HEK293 (cell line): ENCODE results near the gene BCL7A.
A peak's percentile ranks its signal among the peaks of the same experiment; 100 is the strongest.

ENCODE experiments used
- CTCF ChIA-PET: fragments of 350-600 bp; formaldehyde crosslinking; extraction: SDS; loops from one replicate; lab custom pipeline; 2021; ENCODE audit warnings: antibody characterized with exemption; lab: Yijun Ruan, JAX
- POLR2A ChIA-PET: fragments of 300-600 bp; formaldehyde crosslinking; extraction: SDS; loops from one replicate; lab custom pipeline; 2020; ENCODE audit warnings: antibody characterized with exemption, inconsistent platforms; lab: Yijun Ruan, JAX
- H3K27ac ChIP-seq: fragments of 200-500 bp; sonication (Bioruptor generic); 2 replicates; pipeline ENCODE4 v1.5.1; 2014; ENCODE audit warnings: low read depth, low read length, control low read depth, inconsistent platforms; ENCODE audit errors: extremely low read depth
- H3K36me3 ChIP-seq, 2 experiments: fragments of 200-500 bp in 1 of 2; sonication (Bioruptor generic) in 1 of 2; 1 replicate in 1 of 2; 2 replicates in 1 of 2; pipeline ENCODE4 v1.5.1; 2014 to 2017; ENCODE audit warnings: inconsistent platforms in 2 of 2, low read length in 2 of 2; ENCODE audit not compliant: control insufficient read depth in 2 of 2, insufficient read depth in 1 of 2
- H3K4me1 ChIP-seq: fragments of 200-500 bp; sonication (Bioruptor generic); 2 replicates; pipeline ENCODE4 v1.5.1; 2014; ENCODE audit warnings: mild to moderate bottlenecking, low read length, inconsistent platforms; ENCODE audit not compliant: control insufficient read depth, insufficient read depth
- H3K4me3 ChIP-seq: 2 replicates; pipeline ENCODE4 v1.5.1; 2011; ENCODE audit warnings: low read depth, mild to moderate bottlenecking, control low read depth, low read length, moderate library complexity
- H3K9me3 ChIP-seq: fragments of 200-500 bp; sonication (Bioruptor generic); 2 replicates; pipeline ENCODE4 v1.5.1; 2014; ENCODE audit warnings: low read depth, low read length, inconsistent platforms; ENCODE audit not compliant: control insufficient read depth, insufficient read depth
- FEZF1 ChIP-seq: fragments of 450-650 bp; formaldehyde crosslinking; IDR thresholded peaks from 2 replicates; pipeline ENCODE4 v1.5.1; 2016; ENCODE audit warnings: missing biosample characterization, missing genetic modification characterization
- GLI4 ChIP-seq: fragments of 450-650 bp; formaldehyde crosslinking; IDR thresholded peaks from 2 replicates; pipeline ENCODE4 v1.5.1; 2016; ENCODE audit warnings: missing biosample characterization, missing genetic modification characterization
- HIC1 ChIP-seq: fragments of 450-650 bp; formaldehyde crosslinking; IDR thresholded peaks from 2 replicates; pipeline ENCODE4 v1.5.1; 2016; ENCODE audit warnings: missing biosample characterization, missing genetic modification characterization
- KLF10 ChIP-seq: fragments of 450-650 bp; IDR thresholded peaks from 2 replicates; pipeline ENCODE4 v1.5.1; 2018; ENCODE audit warnings: missing biosample characterization, mild to moderate bottlenecking, missing genetic modification characterization
- MZF1 ChIP-seq: fragments of 450-650 bp; formaldehyde crosslinking; IDR thresholded peaks from 2 replicates; pipeline ENCODE4 v1.5.1; 2017; ENCODE audit warnings: missing biosample characterization, missing genetic modification characterization, borderline replicate concordance
- OSR2 ChIP-seq: fragments of 450-650 bp; formaldehyde crosslinking; IDR thresholded peaks from 2 replicates; pipeline ENCODE4 v1.5.1; 2016; ENCODE audit warnings: missing biosample characterization, missing genetic modification characterization
- PATZ1 ChIP-seq: fragments of 450-650 bp; formaldehyde crosslinking; IDR thresholded peaks from 2 replicates; pipeline ENCODE4 v1.5.1; 2016; ENCODE audit warnings: missing biosample characterization, missing genetic modification characterization
- YY2 ChIP-seq: fragments of 450-650 bp; formaldehyde crosslinking; IDR thresholded peaks from 2 replicates; pipeline ENCODE4 v1.5.1; 2016; ENCODE audit warnings: missing biosample characterization, missing genetic modification characterization
- ZBTB21 ChIP-seq: fragments of 450-650 bp; formaldehyde crosslinking; IDR thresholded peaks from 2 replicates; pipeline ENCODE4 v1.5.1; 2017; ENCODE audit warnings: missing biosample characterization, missing genetic modification characterization
- ZBTB44 ChIP-seq: fragments of 450-650 bp; IDR thresholded peaks from 2 replicates; pipeline ENCODE4 v1.5.1; 2018; ENCODE audit warnings: missing biosample characterization, mild to moderate bottlenecking, missing genetic modification characterization
- ZBTB49 ChIP-seq: fragments of 450-650 bp; formaldehyde crosslinking; IDR thresholded peaks from 2 replicates; pipeline ENCODE4 v1.5.1; 2016; ENCODE audit warnings: missing biosample characterization, missing genetic modification characterization, low read depth
- ZNF112 ChIP-seq: fragments of 450-650 bp; formaldehyde crosslinking; IDR thresholded peaks from 2 replicates; pipeline ENCODE4 v1.5.0; 2017; ENCODE audit warnings: missing biosample characterization, missing genetic modification characterization
- ZNF133 ChIP-seq: fragments of 450-650 bp; formaldehyde crosslinking; IDR thresholded peaks from 2 replicates; pipeline ENCODE4 v1.5.1; 2016; ENCODE audit warnings: missing biosample characterization, missing genetic modification characterization
- ZNF223 ChIP-seq: fragments of 450-650 bp; formaldehyde crosslinking; IDR thresholded peaks from 2 replicates; pipeline ENCODE4 v1.5.1; 2016; ENCODE audit warnings: missing biosample characterization, missing genetic modification characterization
- ZNF239 ChIP-seq: fragments of 450-650 bp; formaldehyde crosslinking; IDR thresholded peaks from 2 replicates; pipeline ENCODE4 v1.5.1; 2016; ENCODE audit warnings: missing biosample characterization, missing genetic modification characterization
- ZNF394 ChIP-seq: fragments of 450-650 bp; formaldehyde crosslinking; IDR thresholded peaks from 2 replicates; pipeline ENCODE4 v1.5.1; 2016; ENCODE audit warnings: missing biosample characterization, missing genetic modification characterization, mild to moderate bottlenecking, moderate library complexity, borderline replicate concordance
- ZNF416 ChIP-seq: fragments of 450-650 bp; formaldehyde crosslinking; IDR thresholded peaks from 2 replicates; pipeline ENCODE4 v1.5.1; 2016; ENCODE audit warnings: missing biosample characterization, missing genetic modification characterization
- ZNF423 ChIP-seq: fragments of 450-650 bp; formaldehyde crosslinking; IDR thresholded peaks from 2 replicates; pipeline ENCODE4 v1.5.1; 2016; ENCODE audit warnings: missing biosample characterization, missing genetic modification characterization
- ZNF449 ChIP-seq: fragments of 450-650 bp; formaldehyde crosslinking; IDR thresholded peaks from 2 replicates; pipeline ENCODE4 v1.5.1; 2017; ENCODE audit warnings: missing biosample characterization, mild to moderate bottlenecking, missing genetic modification characterization, moderate library complexity
- ZNF571 ChIP-seq: fragments of 450-650 bp; formaldehyde crosslinking; IDR thresholded peaks from 2 replicates; pipeline ENCODE4 v1.5.0; 2017; ENCODE audit warnings: missing biosample characterization, missing genetic modification characterization
- ZNF596 ChIP-seq: fragments of 450-650 bp; IDR thresholded peaks from 2 replicates; pipeline ENCODE4 v1.5.0; 2018; ENCODE audit warnings: missing biosample characterization, mild to moderate bottlenecking, missing genetic modification characterization, moderate library complexity
- ZNF645 ChIP-seq: fragments of 450-650 bp; formaldehyde crosslinking; IDR thresholded peaks from 2 replicates; pipeline ENCODE4; 2016; ENCODE audit warnings: missing biosample characterization, missing genetic modification characterization
- ZSCAN5A ChIP-seq: fragments of 450-650 bp; formaldehyde crosslinking; IDR thresholded peaks from 2 replicates; pipeline ENCODE4 v1.5.1; 2016; ENCODE audit warnings: missing biosample characterization, missing genetic modification characterization

BCL7A gene

GRCh38 chr12:122013791-122014590, 7.7 kb upstream of the BCL7A start:
- H3K36me3 ChIP-seq: no peaks in the 10 kb centered on the region
- H3K4me1 ChIP-seq: no peaks in the 10 kb centered on the region
- no peaks in the 10 kb centered on the region for H3K9me3 ChIP-seq
- CTCF ChIA-PET: no interaction called here
- 0 out of 2 replicates have a peak, but pooled peaks have one; percentile 35 for TF ChIP-seq ZNF596
- TF ChIP-seq PATZ1: no peak
- TF ChIP-seq ZNF449 (tag by site-specific recombination): no peak
- TF ChIP-seq ZNF423: no peak
- TF ChIP-seq HIC1 (tag by site-specific recombination): no peak
- no peak for TF ChIP-seq ZBTB21 (tag by site-specific recombination)
- TF ChIP-seq ZNF645 (tag by site-specific recombination): no peak
- no peak for TF ChIP-seq ZSCAN5A
- TF ChIP-seq FEZF1 (tag by site-specific recombination): no peak
- no peak for TF ChIP-seq ZNF239 (tag by site-specific recombination)
- TF ChIP-seq ZBTB49: no peak
- no peak for TF ChIP-seq ZNF394
- TF ChIP-seq ZNF416: no peak
- no peak for TF ChIP-seq MZF1
- peak; percentile 54; the same call in 1 of the 2 replicates for TF ChIP-seq ZBTB44 (tag by site-specific recombination)
- TF ChIP-seq ZNF133 (tag by site-specific recombination): no peak
- no peak for TF ChIP-seq OSR2 (tag by site-specific recombination)
- no peak for TF ChIP-seq ZNF571 (tag by site-specific recombination)
- no peak for TF ChIP-seq KLF10 (tag by site-specific recombination)
- no peak for TF ChIP-seq ZNF223 (tag by site-specific recombination)
- no peak for TF ChIP-seq GLI4 (tag by site-specific recombination)
- TF ChIP-seq YY2 (tag by site-specific recombination): no peak
- peak; percentile 68; the same call in 1 of the 2 replicates for TF ChIP-seq ZNF112 (tag by site-specific recombination)
- H3K27ac ChIP-seq: no peak overlapping the region
- H3K4me3 ChIP-seq: no peak overlapping the region
- POLR2A ChIA-PET: no interaction called here
